ENCODE measurements around the gene PHF2. TPM values are rescaled to one million over a fixed set of nuclear protein-coding genes. Genes with fewer than 3 reads are reported as not detected.
"Not testable (repeated sequence)": the region's sequence is repeated elsewhere in the genome, so short reads cannot be mapped to it uniquely, and the experiment has no call there.

Gene PHF2
- total RNA-seq, 2 experiments from 2014 or later: 19.7 to 19.9 TPM

DNA sequence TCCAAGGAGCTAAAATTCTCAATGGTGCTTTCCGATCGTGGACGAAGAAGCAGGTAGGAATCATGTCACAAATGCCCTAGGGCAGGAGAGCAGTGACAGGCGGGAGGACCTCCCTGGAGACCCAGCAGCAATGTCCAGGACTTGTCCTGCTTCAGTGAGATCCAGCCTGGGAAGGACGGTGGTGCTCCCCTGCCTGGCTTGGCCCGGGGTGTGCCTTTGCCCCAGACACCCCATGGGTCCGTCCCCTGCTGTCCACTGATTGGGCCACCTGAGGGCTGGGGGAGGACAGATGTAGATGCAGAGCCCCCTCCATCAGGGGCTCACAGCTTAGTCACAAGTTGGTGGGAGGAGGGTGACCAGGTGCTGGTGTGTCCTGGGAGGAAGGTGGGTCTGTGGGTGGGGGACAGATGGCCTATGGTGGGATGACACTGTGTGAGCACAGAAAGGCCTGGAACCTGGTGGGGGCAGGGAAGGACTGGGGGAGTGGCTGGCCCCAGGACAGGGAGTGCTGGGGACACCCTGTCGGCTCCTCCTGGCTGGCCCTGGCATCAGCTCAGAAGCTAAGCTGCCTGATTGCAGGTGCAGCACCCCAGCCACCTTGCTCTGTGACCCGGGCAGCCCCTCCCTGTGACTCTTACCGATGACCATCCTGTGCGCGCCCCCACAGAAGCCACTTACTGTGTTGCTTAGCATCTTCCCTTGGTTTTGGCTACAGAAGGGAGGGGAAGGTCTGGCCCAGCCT lies 82.0 kb downstream of the PHF2 start:
- CTCF ChIA-PET: no interaction called here
- POLR2A ChIA-PET: no interaction called here

DNA sequence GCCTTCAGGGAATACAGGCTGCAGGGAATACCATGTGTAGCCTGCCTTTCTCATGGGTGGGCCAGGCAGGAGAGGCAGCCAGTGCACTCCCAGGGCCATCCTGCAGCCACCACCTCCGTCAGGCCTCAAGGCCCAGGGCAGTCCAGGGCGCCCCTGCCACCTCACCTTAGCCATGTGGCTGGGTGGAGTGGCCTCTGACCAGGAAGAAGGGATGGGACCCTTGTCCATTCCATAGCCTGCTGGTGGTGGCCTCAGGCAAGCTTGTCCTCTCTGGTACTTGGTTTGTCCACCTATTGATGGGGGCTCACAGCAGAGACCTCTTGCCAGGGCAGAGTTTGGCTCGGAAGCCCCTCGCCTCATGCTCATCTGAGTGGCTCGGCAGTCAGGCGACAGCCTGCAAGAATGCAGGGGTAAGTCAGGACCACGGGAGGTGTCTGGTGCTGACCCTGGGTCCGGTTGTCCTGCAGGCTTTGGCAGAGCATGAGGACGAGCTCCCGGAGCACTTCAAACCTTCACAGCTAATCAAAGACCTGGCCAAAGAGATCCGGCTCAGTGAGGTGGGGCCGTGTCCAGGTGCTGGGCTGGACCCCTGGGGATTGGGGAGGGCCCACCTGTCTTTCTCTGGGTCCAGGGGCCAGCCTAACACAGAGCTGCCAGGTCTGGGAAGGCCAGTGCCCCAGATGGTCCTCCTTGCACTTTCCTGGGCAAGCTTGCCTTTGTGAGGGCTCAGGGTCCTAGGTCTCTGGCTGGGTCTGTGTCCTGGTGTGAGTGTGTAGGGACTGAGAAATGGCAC lies 82.9 kb downstream of the PHF2 start:
- ChIA-PET POLR2A (no interaction called here), CTCF (no interaction called here)

- POLR2A ChIA-PET: no interaction called here
- CTCF ChIA-PET: no interaction called here
These were observed 83.4 kb downstream of the PHF2 start for GRCh38 chr9:93659837-93660177.

DNA sequence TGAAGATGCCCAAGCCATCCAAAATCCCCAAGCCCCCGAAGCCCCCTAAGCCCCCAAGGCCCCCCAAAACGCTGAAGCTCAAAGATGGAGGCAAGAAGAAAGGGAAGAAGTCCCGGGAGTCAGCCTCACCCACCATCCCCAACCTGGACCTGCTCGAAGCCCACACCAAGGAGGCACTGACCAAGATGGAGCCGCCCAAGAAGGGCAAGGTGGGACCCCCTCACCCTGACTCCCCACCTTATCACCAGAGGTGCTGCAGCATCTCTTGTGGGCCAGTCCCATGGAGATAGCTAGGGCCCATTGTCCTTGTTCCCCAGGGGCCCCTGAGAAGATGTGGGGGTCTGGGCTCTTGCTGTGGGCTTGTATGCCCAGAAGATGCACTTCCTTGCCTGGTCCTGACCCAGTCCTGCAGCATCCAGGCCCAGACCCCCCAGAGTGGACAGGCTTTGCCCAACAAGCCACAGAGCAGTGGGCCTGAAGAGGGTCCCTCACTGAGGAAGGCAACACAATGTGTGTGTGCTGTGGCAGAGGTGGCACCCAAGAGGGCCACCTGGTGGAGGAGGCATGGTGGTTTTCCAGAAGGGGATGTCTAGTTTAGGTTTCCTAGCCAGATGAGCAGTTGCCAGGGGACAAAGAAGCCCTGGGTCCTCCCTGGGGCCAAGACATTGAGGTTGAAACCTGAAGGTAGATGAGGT lies 84.1 kb downstream of the PHF2 start:
- CTCF ChIA-PET: no interaction called here
- POLR2A ChIA-PET: no interaction called here

DNA sequence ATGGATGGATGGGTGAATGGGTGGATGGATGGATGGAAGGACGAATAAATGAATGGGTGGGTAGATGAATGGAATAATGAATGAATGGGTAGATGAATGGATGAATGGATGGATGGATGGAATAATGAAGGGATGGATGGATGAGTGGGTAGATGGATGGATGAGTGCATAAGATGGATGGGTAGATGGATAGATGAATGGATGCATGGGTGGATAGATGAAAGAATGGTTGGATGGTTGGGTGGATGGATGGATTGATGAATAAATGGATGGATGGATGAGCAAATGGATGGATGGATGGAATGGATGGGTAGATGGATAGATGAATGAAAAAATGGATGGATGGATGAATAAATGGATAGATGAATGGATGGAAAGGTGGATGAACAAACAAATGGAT lies 85.2 kb downstream of the PHF2 start:
- ChIA-PET POLR2A (no interaction called here), CTCF (no interaction called here)

DNA sequence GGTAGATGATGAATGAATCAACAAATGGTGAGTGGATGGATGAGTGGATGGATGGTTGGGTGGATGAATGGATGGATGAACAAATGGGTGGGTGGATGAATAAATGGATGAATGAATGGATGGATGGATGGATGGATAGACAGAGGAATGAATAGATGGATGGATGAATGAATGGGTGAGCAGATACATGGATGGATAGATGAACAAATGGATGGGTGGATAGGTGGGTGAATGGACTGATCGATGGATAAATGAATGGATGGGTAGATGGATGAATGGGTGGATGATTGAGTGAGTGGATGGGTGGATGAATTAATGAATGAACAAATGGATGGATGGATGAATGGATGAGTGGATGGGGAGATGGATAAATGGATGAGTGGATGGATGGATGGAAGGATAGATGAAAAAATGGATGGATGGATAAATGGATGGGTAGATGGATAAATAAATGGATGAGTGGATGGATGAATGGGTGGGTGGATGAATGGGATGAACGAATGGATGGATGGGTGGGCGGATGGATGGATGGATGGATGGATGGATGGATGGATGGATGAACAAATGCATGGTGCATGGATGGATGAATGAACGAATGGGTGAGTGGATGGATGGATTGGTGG lies 85.7 kb downstream of the PHF2 start:
- ChIA-PET POLR2A (no interaction called here), CTCF (no interaction called here)

DNA sequence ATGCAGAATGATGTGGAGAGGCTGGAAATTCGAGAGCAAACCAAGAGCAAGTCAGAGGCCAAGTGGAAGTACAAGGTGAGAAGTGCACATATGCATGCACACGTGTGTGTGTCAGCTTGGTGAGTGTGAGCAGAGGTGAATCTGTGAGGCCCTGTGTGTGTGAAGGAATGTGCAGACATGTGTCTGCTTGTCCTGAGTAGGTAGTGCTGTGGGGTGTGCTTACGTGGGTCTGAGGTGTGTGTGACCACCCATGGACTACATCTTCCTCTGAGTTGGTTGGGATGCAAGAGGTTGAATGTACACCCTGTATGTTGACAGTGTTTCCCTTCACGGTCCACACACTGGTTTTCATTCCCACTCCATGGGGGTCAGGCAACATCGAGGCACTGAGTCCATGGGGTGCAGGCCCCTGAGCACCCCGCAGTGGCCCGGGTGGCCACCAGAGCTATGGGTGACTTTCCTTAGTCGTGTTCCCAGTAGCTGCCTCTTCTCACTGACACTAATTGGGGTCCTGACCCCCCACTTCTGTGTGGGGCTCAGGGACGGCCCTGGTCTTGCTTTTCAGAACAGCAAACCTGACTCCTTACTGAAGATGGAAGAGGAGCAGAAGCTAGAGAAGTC lies 86.7 kb downstream of the PHF2 start:
- ChIA-PET CTCF (no interaction called here), POLR2A (no interaction called here)

- POLR2A ChIA-PET: no interaction called here
- CTCF ChIA-PET: no interaction called here
These were observed 87.6 kb downstream of the PHF2 start for GRCh38 chr9:93663877-93664548.

GRCh38 chr9:93664549-93665120 lies 88.3 kb downstream of the PHF2 start:
- POLR2A ChIA-PET: no interaction called here
- CTCF ChIA-PET: no interaction called here

- CTCF ChIA-PET: no interaction called here
- POLR2A ChIA-PET: no interaction called here
These were observed 88.8 kb downstream of the PHF2 start for GRCh38 chr9:93665128-93665636.

DNA sequence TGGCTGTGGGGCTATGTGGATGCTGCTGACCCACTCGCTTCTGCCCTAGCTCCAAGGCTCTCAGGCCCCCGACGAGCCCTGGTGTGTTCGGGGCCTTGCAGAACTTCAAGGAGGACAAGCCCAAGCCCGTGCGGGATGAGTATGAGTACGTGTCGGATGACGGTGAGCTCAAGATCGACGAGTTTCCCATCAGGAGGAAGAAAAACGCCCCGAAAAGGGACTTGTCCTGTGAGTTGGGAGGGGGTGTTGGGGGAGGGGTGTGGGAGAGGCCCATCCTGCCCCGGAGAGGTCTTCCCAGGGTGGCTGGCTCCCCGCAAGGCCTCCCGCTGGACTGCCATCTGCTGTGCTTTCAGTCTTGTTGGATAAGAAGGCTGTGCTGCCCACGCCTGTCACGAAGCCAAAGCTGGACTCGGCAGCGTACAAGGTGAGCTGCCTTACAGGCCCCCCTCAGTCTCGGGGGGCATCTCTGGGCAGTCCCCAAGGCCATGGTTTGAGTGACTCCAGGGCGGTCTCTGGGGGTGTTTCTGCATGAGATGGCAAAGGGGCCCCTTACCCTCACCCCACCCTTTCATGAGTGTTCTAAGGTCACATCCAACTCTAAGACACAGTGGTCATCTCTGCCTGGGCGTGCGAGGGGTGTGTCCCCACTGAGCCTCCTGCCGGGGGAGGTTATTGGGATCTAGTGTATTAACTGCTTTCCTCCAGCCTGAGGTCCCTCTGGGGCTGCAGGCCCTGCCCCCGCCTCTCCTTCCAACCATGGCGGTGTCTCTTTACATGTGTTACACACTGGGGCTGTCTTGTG lies 89.5 kb downstream of the PHF2 start:
- POLR2A ChIA-PET: no interaction called here

GRCh38 chr9:93666439-93666784 lies 90.0 kb downstream of the PHF2 start:
- CTCF ChIA-PET, POLR2A ChIA-PET: not testable (repeated sequence)

More for the DNA sequence above, 89.5 kb downstream of the PHF2 start:
- CTCF ChIA-PET: no interaction called here

DNA sequence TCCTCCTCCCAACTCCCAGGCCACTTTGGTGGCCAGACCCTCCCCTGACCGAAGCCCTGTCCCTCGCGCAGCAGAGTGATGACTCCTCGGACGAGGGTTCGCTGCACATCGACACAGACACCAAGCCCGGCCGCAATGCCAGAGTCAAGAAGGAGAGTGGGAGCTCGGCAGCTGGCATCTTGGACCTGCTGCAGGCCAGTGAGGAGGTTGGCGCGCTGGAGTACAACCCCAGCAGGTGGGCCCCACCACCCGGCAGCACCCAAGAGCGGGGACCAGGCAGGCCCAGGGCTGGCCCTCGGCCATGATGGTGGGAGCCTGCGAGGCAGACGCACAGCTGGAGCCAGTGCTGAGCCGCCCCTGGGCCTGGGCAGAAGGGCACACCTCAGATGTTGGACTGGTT lies 90.6 kb downstream of the PHF2 start:
- ChIA-PET POLR2A (no interaction called here), CTCF (no interaction called here)

- CTCF ChIA-PET: no interaction called here
- POLR2A ChIA-PET: no interaction called here
These were observed 91.2 kb downstream of the PHF2 start for GRCh38 chr9:93667627-93668026.

DNA sequence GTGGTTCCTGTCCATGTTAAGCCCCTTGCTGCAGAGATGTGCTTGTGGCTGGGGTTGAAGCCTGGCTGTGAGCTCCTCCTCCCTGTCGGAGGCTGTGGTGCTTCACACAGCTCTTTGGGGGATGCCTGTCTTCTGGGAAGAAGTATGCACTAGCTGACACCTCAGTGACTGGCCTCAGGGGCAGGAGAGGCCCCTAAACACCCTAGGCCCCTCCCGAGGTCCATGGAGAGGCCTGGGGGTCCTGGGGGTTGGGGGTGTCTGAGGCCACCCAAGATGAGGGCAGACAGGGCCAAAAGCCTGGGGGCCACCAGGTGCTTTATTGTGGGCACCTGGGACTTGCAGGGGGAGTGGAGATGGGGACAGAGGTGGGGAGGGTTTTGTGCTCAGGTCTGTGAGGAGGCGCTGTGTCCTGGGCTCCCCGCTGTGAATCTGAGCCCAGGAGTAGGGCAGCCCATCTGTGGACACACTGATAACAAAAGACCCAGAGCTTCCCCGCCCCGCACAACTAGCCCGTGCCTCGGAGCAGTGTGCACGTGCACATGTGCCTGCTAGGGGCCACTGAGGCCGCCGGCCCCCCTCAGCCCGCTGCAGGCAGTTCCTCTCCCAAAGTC lies 92.0 kb downstream of the PHF2 start:
- POLR2A ChIA-PET: no interaction called here
- CTCF ChIA-PET: no interaction called here

- POLR2A ChIA-PET: no interaction called here
- CTCF ChIA-PET: no interaction called here
These were observed 93.0 kb downstream of the PHF2 start for GRCh38 chr9:93669116-93669957.

DNA sequence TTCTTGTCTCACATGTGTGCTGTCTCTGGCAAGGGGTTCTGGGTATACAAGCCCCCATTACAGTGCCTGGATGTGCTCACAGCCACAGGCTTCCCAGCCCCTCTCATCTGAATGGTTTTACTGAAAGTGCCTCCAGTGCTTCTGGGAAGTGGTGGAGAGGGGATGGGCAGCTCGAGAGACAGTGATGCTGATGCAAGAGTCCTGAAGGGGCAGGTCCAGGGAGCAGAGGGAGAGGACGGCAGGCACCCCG lies 93.5 kb downstream of the PHF2 start:
- POLR2A ChIA-PET: no interaction called here
- CTCF ChIA-PET: no interaction called here
